LNCaP clone FGC (cell line): ENCODE measurements around the gene PDE6H.

Experiments used
- DNase-seq: peaks from one replicate; pipeline ENCODE4 v3.0.0-alpha.2; 2011; ENCODE audit warnings: low read depth
- H3K4me3 ChIP-seq: 2 replicates; pipeline ENCODE4 v1.5.1; 2011; ENCODE audit warnings: mild to moderate bottlenecking, low read depth, low read length, control low read depth
- TF ChIP-seq, protein P1 (sequence below): IDR thresholded peaks from 2 replicates; pipeline ENCODE4 v1.5.1; 2012; ENCODE audit warnings: mild to moderate bottlenecking; ENCODE audit not compliant: control insufficient read depth, insufficient read depth; ENCODE audit errors: extremely low read depth

The PDE6H gene

DNA sequence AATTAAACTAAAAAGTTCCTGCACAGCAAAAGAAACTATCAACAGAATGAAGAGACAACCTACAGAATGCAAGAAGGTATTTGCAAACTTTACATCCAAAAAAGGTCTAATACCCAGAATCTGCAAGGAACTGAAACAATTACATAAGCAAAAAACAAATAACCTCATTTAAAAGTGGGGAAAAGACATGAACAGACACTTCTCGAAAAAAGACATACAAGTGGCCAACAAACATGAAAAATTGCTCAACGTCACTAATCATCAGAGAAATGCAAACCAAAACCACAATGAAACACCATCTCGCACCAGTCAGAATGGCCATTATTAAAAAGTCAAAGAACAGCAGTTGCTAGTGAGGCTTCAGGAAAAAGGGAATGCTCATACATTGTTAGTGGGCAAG, 15.2 kb downstream of the PDE6H start:
- H3K4me3 ChIP-seq, result no peak overlapping the region
- no peak for DNase-seq
- TF ChIP-seq, protein P1, sequence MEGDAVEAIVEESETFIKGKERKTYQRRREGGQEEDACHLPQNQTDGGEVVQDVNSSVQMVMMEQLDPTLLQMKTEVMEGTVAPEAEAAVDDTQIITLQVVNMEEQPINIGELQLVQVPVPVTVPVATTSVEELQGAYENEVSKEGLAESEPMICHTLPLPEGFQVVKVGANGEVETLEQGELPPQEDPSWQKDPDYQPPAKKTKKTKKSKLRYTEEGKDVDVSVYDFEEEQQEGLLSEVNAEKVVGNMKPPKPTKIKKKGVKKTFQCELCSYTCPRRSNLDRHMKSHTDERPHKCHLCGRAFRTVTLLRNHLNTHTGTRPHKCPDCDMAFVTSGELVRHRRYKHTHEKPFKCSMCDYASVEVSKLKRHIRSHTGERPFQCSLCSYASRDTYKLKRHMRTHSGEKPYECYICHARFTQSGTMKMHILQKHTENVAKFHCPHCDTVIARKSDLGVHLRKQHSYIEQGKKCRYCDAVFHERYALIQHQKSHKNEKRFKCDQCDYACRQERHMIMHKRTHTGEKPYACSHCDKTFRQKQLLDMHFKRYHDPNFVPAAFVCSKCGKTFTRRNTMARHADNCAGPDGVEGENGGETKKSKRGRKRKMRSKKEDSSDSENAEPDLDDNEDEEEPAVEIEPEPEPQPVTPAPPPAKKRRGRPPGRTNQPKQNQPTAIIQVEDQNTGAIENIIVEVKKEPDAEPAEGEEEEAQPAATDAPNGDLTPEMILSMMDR, result no peak

DNA sequence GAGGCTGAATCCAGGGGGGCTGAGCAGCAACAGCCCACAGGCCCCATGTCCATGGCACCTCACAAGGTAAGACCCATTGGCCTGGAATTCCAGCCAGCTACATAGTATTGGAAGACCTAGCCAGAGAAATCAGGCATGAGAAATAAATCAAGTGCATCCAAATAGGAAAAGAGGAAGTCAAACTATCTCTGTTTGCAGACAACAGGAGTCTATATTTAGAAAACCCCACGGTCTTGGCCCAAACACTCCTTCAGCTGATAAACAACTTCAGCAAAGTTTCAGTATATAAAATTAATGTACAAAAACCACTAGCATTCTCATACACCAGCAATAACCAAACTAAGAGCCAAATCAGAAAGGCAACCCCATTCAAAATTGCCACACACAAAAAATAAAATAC, 16.9 kb downstream of the PDE6H start:
- TF ChIP-seq, protein P1, result no peak
- no peak overlapping the region for H3K4me3 ChIP-seq
- no peak for DNase-seq

DNA sequence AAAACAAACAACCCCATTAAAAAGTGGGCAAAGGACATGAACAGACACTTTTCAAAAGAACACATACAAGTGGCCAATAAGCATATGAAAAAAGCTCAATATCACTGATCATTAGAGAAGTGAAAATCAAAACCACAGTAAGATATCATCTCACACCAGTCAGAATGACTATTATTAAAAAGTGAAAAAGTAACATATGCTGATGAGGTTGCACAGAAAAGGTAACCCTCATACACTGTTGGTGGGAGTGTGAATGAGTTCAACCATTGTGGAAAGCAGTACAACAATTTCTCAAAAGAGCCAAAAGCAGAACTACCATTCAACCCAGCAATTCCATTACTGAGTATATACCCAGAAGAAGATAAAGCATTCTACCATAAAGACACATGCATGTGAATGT, 18.2 kb downstream of the PDE6H start:
- no peak for DNase-seq
- no peak overlapping the region for H3K4me3 ChIP-seq
- TF ChIP-seq, protein P1, result no peak

DNA sequence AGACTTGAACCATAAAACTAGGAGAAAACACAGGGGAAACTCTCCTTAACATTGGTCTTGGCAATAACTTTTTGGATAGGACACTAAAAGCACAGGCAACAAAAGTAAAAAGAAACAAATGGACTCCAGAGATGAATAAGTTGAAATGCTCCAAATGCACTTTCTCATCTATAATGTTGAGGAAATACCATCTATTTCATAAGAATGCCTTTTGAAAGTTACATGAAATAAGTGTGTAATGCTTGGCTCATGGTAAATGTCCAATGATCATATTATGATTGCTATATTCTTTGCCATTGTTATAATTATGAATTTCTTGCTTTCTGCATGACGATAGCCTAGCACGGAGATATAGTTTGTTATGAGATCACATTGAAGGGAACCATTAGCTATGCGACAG, 19.8 kb downstream of the PDE6H start:
- TF ChIP-seq, protein P1, result no peak
- no peak for DNase-seq
- no peak overlapping the region for H3K4me3 ChIP-seq

DNA sequence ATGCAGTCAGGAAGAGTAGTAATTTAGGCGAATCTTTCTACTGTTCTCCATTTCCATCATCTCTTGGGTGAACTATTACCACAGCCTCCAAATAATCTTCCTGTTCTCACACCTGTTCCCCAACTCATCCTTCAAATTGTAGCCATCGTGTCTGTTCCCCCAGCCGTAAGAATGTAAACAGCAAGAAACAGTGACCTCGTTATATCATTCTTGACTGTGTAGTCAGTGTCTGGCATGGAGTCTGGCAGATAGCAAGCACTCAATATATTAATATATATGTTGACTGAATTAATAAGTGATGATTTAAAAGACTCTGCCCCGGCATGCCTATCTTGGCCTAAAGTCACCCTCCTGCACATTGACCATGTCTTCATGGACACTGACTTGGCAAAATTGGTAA, 20.3 kb downstream of the PDE6H start:
- H3K4me3 ChIP-seq, result no peak overlapping the region
- TF ChIP-seq, protein P1, result no peak
- no peak for DNase-seq

DNA sequence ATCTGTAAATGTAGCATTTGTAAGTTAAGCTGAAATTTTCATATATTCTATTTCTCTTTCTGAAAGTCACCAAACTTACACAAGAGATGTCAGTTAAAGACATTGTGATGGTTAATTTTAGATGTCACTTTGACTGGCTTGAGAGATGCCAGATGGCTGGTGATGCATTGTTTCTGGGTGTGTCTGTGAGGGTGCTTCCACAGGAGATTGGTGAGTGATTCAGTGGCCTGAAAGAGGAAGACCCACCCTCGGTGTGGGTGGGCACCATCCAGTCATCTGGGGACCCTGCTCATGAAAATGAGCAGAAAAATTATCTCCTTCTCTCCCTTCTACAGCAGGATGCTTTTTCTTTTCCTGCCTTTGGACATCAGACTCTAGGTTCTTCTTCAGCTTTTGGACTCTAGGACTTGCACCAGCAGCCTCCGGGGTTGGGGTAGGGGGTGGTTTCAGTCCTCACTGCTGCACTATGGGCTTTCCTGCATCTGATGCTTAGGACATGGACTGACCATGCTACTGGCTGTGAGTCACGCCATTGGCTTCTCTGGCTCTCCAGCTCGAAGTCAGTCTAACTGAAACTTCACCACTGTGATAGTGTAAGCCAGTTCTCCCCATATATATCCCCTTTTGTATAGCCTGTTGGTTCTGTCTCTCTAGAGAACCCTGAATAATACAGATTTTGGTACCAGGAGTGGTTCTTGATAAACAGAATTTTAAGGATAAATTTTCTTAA, 20.9 kb downstream of the PDE6H start:
- H3K4me3 ChIP-seq, result no peak overlapping the region
- DNase-seq, result no peak
- TF ChIP-seq, protein P1, result no peak

DNA sequence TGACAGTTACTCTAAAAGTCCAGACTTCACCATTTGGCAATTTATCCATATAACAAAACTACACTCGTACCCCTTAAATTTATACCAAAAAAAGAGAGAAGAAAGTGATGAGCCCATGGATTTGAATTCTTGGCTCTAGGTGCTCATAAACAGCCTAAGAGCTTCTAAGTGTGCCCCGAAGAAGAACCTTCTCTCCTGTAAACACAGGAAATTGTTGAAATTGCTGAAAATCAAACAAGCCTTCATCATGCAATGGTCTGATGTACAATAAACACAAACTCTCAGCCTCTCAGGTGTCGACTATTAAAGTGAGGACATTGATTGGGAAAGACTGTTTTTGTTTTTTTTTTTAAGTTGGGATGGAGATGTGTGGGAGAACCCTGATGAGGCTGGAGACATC, 21.8 kb downstream of the PDE6H start:
- TF ChIP-seq, protein P1, result no peak
- H3K4me3 ChIP-seq, result no peak overlapping the region
- no peak for DNase-seq
